Measurements from ENCODE around the gene VPS13C. TPM values are rescaled to one million over a fixed set of nuclear protein-coding genes. Genes with fewer than 3 reads are reported as not detected.

The VPS13C gene
- total RNA-seq, 1 experiment from 2014 or later = 18.6 TPM

DNA sequence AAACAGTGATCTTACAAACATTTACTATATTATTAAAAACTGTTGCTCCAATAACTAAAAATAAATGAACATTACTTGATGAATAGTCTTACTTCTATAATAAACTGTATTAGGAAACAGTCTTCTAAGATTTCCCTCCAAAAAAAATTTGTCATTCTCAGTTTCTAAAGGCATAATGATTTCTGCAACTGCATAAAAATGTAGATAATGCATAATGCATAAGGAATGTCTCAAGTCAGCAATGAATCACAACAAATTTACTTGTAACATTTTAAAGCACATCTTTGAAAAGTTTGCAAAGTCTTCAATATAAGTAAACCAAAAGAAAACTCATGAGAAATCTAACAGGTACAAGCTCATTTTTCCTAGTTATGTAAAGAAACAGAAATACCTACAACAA, 113.5 kb downstream of the VPS13C start:
- BruUV-seq (replicated peaks) = no TSS peak
- DNase-seq (ENCODE audit: low read depth, low spot score) = no peak
- ATAC-seq = no peak
- no peaks in the 10 kb centered on the region for H3K9me3 ChIP-seq (ENCODE audit: control insufficient read depth in 1 of 2, insufficient read depth in 1 of 2, low read depth in 1 of 2, low read length in 2 of 2)
- intact Hi-C loops (cut with micrococcal nuclease) = no loop called here
- no peak overlapping the region for H3K4me2 ChIP-seq (ENCODE audit: low read length)
- H3K4me3 ChIP-seq (replicated peaks in 1 of 2; ENCODE audit: low read depth in 1 of 2, low read length in 2 of 2) = no peak overlapping the region
- TF ChIP-seq ZFX (IDR thresholded peaks at IDR 0.05) = no peak
- no peak for TF ChIP-seq MAX (IDR thresholded peaks at IDR 0.05)
- TF ChIP-seq CEBPB (IDR thresholded peaks at IDR 0.05; ENCODE audit: low read depth) = no peak
- no peak for TF ChIP-seq SP1 (IDR thresholded peaks at IDR 0.05; ENCODE audit: low read depth)
- no peak for TF ChIP-seq SIN3A (IDR thresholded peaks at IDR 0.05; ENCODE audit: low read depth)
- H3K9me2 ChIP-seq (ENCODE audit: insufficient read depth) = no peaks in the 10 kb centered on the region
- no peaks in the 10 kb centered on the region for H3K27me3 ChIP-seq (ENCODE audit: insufficient read depth, low read length)
- ChIA-PET CTCF (no interaction called here), RAD21 (ENCODE audit: low non-redundant PET in 1 of 2, low total read pairs in 2 of 2, uncharacterized antibody in 2 of 2, unreplicated experiment in 2 of 2) (no interaction called here), POLR2A (no interaction called here)
- no peaks in the 10 kb centered on the region for H4K20me1 ChIP-seq (ENCODE audit: insufficient read depth)
- H3K9ac ChIP-seq (ENCODE audit: low read length) = no peak overlapping the region
- H3K4me1 ChIP-seq (ENCODE audit: control insufficient read depth in 1 of 2, insufficient read depth in 2 of 2, low read length in 2 of 2) = no peaks in the 10 kb centered on the region
- H3K79me2 ChIP-seq (ENCODE audit: insufficient read depth, low read length) = no peaks in the 10 kb centered on the region
- H3K36me3 ChIP-seq (ENCODE audit: control insufficient read depth in 1 of 2, insufficient read depth in 2 of 2, low read length in 2 of 2) = no peaks in the 10 kb centered on the region
- H2AFZ ChIP-seq (ENCODE audit: low read depth, low read length, poor library complexity, severe bottlenecking) = no peak overlapping the region
- no peak overlapping the region for H3K27ac ChIP-seq (ENCODE audit: low read depth, low read length)

DNA sequence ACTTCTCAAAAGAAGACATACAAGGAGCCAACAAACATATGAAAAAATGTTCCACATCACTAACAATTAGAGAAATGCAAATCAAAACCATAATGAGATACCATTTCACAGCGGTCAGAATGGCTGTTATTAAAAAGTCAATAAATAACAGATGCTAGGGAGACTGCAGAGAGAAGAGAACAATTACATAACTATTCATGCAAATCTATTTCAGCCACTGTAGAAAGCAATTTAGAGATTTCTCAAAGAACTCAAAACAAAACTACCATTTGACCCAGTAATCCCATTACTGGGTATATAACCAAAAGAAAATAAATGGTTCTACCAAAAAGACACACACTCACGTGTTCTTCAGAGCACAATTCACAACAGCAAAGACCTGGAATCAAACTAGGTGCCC, 116.3 kb downstream of the VPS13C start:
- CTCF ChIA-PET = no interaction called here
- no TSS peak for BruUV-seq (replicated peaks)
- no peak for TF ChIP-seq YY1 (IDR thresholded peaks at IDR 0.05; ENCODE audit: extremely low read depth, insufficient replicate concordance, low read depth, low read length)
- TF ChIP-seq, protein P1, sequence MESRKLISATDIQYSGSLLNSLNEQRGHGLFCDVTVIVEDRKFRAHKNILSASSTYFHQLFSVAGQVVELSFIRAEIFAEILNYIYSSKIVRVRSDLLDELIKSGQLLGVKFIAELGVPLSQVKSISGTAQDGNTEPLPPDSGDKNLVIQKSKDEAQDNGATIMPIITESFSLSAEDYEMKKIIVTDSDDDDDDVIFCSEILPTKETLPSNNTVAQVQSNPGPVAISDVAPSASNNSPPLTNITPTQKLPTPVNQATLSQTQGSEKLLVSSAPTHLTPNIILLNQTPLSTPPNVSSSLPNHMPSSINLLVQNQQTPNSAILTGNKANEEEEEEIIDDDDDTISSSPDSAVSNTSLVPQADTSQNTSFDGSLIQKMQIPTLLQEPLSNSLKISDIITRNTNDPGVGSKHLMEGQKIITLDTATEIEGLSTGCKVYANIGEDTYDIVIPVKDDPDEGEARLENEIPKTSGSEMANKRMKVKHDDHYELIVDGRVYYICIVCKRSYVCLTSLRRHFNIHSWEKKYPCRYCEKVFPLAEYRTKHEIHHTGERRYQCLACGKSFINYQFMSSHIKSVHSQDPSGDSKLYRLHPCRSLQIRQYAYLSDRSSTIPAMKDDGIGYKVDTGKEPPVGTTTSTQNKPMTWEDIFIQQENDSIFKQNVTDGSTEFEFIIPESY (IDR thresholded peaks at IDR 0.05; ENCODE audit: extremely low read depth, insufficient replicate concordance, low read length) = no peak
- TF ChIP-seq CEBPB (IDR thresholded peaks at IDR 0.05; ENCODE audit: low read depth) = no peak
- TF ChIP-seq MAX (IDR thresholded peaks at IDR 0.05) = no peak
- TF ChIP-seq SIN3A (IDR thresholded peaks at IDR 0.05; ENCODE audit: low read depth) = no peak
- no peak for TF ChIP-seq JUND (IDR thresholded peaks at IDR 0.05)
- no peak for TF ChIP-seq TCF7L2 (IDR thresholded peaks at IDR 0.05; ENCODE audit: borderline replicate concordance, extremely low read depth, insufficient read depth, insufficient read length)
- no peak for TF ChIP-seq EGR1 (IDR thresholded peaks at IDR 0.05; ENCODE audit: low read depth)
- no peak for TF ChIP-seq SRF (IDR thresholded peaks at IDR 0.05; ENCODE audit: low read depth)
- no peak for TF ChIP-seq SP1 (IDR thresholded peaks at IDR 0.05; ENCODE audit: low read depth)
- no peak for TF ChIP-seq EZH2 (IDR thresholded peaks at IDR 0.05)
- no peak for TF ChIP-seq CBX3 (IDR thresholded peaks at IDR 0.05; ENCODE audit: low read depth)
- no peak for TF ChIP-seq RAD21 (IDR thresholded peaks at IDR 0.05; ENCODE audit: low read depth)
- TF ChIP-seq EZH2phosphoT487 (IDR thresholded peaks at IDR 0.05; ENCODE audit: borderline replicate concordance) = no peak
- TF ChIP-seq ZNF274 (IDR thresholded peaks at IDR 0.05; ENCODE audit: low read depth, low read length) = no peak
- no peak for TF ChIP-seq ELF1 (IDR thresholded peaks at IDR 0.05; ENCODE audit: borderline replicate concordance, low read depth)
- no peak for TF ChIP-seq ZFX (IDR thresholded peaks at IDR 0.05)

More for the DNA sequence above, 116.3 kb downstream of the VPS13C start:
- Histone ChIP-seq H3K27ac (ENCODE audit: low read depth, low read length) (no peak overlapping the region), H3K4me2 (ENCODE audit: low read length) (no peak overlapping the region), H2AFZ (ENCODE audit: low read depth, low read length, poor library complexity, severe bottlenecking) (no peak overlapping the region), H3K4me3 (replicated peaks in 1 of 2; ENCODE audit: low read depth in 1 of 2, low read length in 2 of 2) (no peak overlapping the region), H3K36me3 (ENCODE audit: control insufficient read depth in 1 of 2, insufficient read depth in 2 of 2, low read length in 2 of 2) (no peaks in the 10 kb centered on the region), H3K9ac (ENCODE audit: low read length) (no peak overlapping the region), H3K4me1 (ENCODE audit: control insufficient read depth in 1 of 2, insufficient read depth in 2 of 2, low read length in 2 of 2) (no peaks in the 10 kb centered on the region), H3K79me2 (ENCODE audit: insufficient read depth, low read length) (no peaks in the 10 kb centered on the region), H3K9me2 (ENCODE audit: insufficient read depth) (no peaks in the 10 kb centered on the region), H4K20me1 (ENCODE audit: insufficient read depth) (no peaks in the 10 kb centered on the region), H3K9me3 (ENCODE audit: control insufficient read depth in 1 of 2, insufficient read depth in 1 of 2, low read depth in 1 of 2, low read length in 2 of 2) (no peaks in the 10 kb centered on the region), H3K27me3 (ENCODE audit: insufficient read depth, low read length) (no peaks in the 10 kb centered on the region)
- DNase-seq (ENCODE audit: low read depth, low spot score) = no peak
- intact Hi-C loops (cut with micrococcal nuclease) = no loop called here
- no peak for ATAC-seq
- ChIA-PET POLR2A (no interaction called here), RAD21 (ENCODE audit: low non-redundant PET in 1 of 2, low total read pairs in 2 of 2, uncharacterized antibody in 2 of 2, unreplicated experiment in 2 of 2) (no interaction called here)
